PC-9 (cell line): Measurements from ENCODE around the gene USP13.

Experiments used
- EZH2 ChIP-seq: fragments of 200-600 bp; sonication (generic); IDR thresholded peaks from 2 replicates; pipeline ENCODE4 v1.8.0; 2017; ENCODE audit warnings: antibody characterized with exemption, low read depth
- TF ChIP-seq, protein P1 (sequence below): fragments of 200-600 bp; sonication (generic); conservative IDR thresholded peaks from 2 replicates; pipeline ENCODE4 v1.6.1; 2017; ENCODE audit warnings: mixed run types, antibody characterized with exemption, mild to moderate bottlenecking, moderate library complexity

DNA sequence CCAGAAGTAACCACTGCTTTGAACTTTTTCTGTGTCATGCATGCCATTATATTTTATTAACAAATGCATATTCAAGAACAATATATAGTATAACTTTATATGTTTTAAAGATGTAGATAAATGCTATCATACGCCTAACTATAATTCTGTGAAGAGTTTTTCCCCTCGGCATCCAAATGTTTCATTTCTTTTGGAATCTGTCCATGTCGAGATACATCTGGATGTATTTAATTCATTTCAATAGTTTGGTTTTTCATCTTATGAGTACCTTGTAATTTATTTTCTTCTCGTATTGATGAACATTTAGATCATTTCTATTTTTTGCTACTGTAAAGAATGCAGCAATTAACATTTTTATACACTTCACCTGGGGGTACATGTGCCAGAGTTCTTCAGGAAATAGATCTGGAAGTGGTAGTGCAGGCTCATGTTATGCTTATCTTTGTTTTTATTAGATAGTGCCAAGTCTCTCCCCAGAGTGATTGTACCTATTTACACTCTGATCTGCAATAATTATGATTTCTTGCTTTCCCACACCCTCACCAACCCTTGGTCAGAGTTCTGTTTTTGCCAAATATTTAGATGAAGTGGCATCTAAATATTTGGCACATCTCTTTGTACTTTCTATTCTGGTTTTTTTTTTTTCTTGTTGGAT is 29.7 kb downstream of the USP13 start:
- TF ChIP-seq, protein P1, sequence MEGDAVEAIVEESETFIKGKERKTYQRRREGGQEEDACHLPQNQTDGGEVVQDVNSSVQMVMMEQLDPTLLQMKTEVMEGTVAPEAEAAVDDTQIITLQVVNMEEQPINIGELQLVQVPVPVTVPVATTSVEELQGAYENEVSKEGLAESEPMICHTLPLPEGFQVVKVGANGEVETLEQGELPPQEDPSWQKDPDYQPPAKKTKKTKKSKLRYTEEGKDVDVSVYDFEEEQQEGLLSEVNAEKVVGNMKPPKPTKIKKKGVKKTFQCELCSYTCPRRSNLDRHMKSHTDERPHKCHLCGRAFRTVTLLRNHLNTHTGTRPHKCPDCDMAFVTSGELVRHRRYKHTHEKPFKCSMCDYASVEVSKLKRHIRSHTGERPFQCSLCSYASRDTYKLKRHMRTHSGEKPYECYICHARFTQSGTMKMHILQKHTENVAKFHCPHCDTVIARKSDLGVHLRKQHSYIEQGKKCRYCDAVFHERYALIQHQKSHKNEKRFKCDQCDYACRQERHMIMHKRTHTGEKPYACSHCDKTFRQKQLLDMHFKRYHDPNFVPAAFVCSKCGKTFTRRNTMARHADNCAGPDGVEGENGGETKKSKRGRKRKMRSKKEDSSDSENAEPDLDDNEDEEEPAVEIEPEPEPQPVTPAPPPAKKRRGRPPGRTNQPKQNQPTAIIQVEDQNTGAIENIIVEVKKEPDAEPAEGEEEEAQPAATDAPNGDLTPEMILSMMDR = no peak
- no peak for TF ChIP-seq EZH2
